Breast epithelium (tissue), 4 donors: Measurements from ENCODE around the gene BRICD5. TPM values are rescaled to one million over a fixed set of nuclear protein-coding genes. Genes with fewer than 3 reads are reported as not detected.

Experiments
- DNase-seq, 2 donors: peaks; one replicate each; pipeline ENCODE4 v3.0.0-alpha.2; 2019; ENCODE audit warnings: low spot score in 2 of 2
- H3K27ac ChIP-seq, 2 donors: fragments of 200-600 bp; sonication (generic) in 1 of 2; one replicate each; pipeline ENCODE4 v1.5.1; 2016 to 2019; ENCODE audit warnings: mild to moderate bottlenecking in 1 of 2
- H3K27me3 ChIP-seq, 2 donors: fragments of 200-600 bp; sonication (generic) in 1 of 2; one replicate each; pipeline versions ENCODE4 v1.5.1 to v1.6.0; 2017 to 2019; ENCODE audit warnings: control low read depth in 1 of 2, mild to moderate bottlenecking in 1 of 2
- H3K36me3 ChIP-seq: fragments of 200-600 bp; one replicate; pipeline ENCODE4 v1.5.1; 2019
- H3K4me1 ChIP-seq, 2 donors: fragments of 200-600 bp; sonication (generic); one replicate each; pipeline ENCODE4 v1.5.1; 2016 to 2019; ENCODE audit warnings: control low read depth in 1 of 2
- H3K4me3 ChIP-seq, 3 donors: fragments of 200-600 bp; sonication (generic); 1 replicate in 2 of 3; 2 replicates in 1 of 3; pipeline ENCODE4 v1.5.1; 2016 to 2019; ENCODE audit warnings: mild to moderate bottlenecking in 3 of 3, moderate library complexity in 2 of 3
- H3K9me3 ChIP-seq, 2 donors: fragments of 200-600 bp; sonication (generic) in 1 of 2; one replicate each; pipeline ENCODE4 v1.5.1; 2016 to 2019; ENCODE audit warnings: control low read depth in 1 of 2
- CTCF ChIP-seq, 3 donors: fragments of 450-650 bp; IDR thresholded peaks; one replicate each; pipeline ENCODE4 v1.5.1; 2016 to 2017; ENCODE audit warnings: antibody characterized with exemption in 3 of 3, mild to moderate bottlenecking in 3 of 3, moderate library complexity in 3 of 3
- POLR2A ChIP-seq: fragments of 450-650 bp; IDR thresholded peaks from one replicate; pipeline ENCODE4 v1.6.1; 2016; ENCODE audit warnings: antibody characterized with exemption, mild to moderate bottlenecking, moderate library complexity
- POLR2AphosphoS5 ChIP-seq, 3 donors: sonication (generic); formaldehyde crosslinking; IDR thresholded peaks; one replicate each; pipeline ENCODE4 v1.6.1; 2017; ENCODE audit warnings: antibody characterized with exemption in 3 of 3
- intact Hi-C: fragments of 100-400 bp; cut with DNase I; formaldehyde crosslinking; loops from one replicate; pipeline ENCODE4 v1.15.1; 2023; ENCODE audit warnings: low total_unique reads
- total RNA-seq, 3 donors: library from RNA; depleted of rRNA; stranded (reverse); fragments of >200 nt; gene quantifications; one replicate each; pipeline ENCODE4 v1.1.0, GENCODE V29; 2016

The BRICD5 gene
- total RNA-seq, 3 donors from 2014 or later = 1.4 to 7.5 (median 5.9) TPM

GRCh38 chr16:2188395-2188794, 22.3 kb downstream of the BRICD5 start:
- no peaks in the 10 kb centered on the region for H3K4me1 ChIP-seq
- H3K4me3 ChIP-seq = no peak overlapping the region
- TF ChIP-seq POLR2AphosphoS5 (IDR thresholded peaks at IDR 0.05) (no peak), CTCF (IDR thresholded peaks at IDR 0.05) (no peak), POLR2A (no peak)

GRCh38 chr16:2187212-2187611, 23.5 kb downstream of the BRICD5 start:
- TF ChIP-seq POLR2AphosphoS5 (IDR thresholded peaks at IDR 0.05) (no peak), CTCF (IDR thresholded peaks at IDR 0.05) (no peak), POLR2A (no peak)
- intact Hi-C loops = no loop called here
- Histone ChIP-seq H3K4me3 (no peak overlapping the region), H3K9me3 (no peaks in the 10 kb centered on the region), H3K27me3 (no peaks in the 10 kb centered on the region), H3K4me1 (no peaks in the 10 kb centered on the region), H3K27ac (no peak overlapping the region), H3K36me3 (no peaks in the 10 kb centered on the region)
- no peak for DNase-seq

More at GRCh38 chr16:2188395-2188794, 22.3 kb downstream of the BRICD5 start:
- intact Hi-C loops = no loop called here
- H3K36me3 ChIP-seq = no peaks in the 10 kb centered on the region
- H3K27ac ChIP-seq = no peak overlapping the region
- no peak for DNase-seq
- no peaks in the 10 kb centered on the region for H3K9me3 ChIP-seq
- H3K27me3 ChIP-seq = no peaks in the 10 kb centered on the region

GRCh38 chr16:2186505-2186904, 24.2 kb downstream of the BRICD5 start:
- intact Hi-C loops = no loop called here
- DNase-seq = no peak
- Histone ChIP-seq H3K27ac (no peak overlapping the region), H3K27me3 (no peaks in the 10 kb centered on the region), H3K9me3 (no peaks in the 10 kb centered on the region), H3K4me3 (no peak overlapping the region), H3K4me1 (no peaks in the 10 kb centered on the region), H3K36me3 (no peaks in the 10 kb centered on the region)
- TF ChIP-seq POLR2A (no peak), POLR2AphosphoS5 (IDR thresholded peaks at IDR 0.05) (no peak), CTCF (IDR thresholded peaks at IDR 0.05) (no peak)

- Histone ChIP-seq H3K4me1 (no peaks in the 10 kb centered on the region), H3K4me3 (no peak overlapping the region), H3K36me3 (no peaks in the 10 kb centered on the region), H3K27me3 (no peaks in the 10 kb centered on the region), H3K9me3 (no peaks in the 10 kb centered on the region), H3K27ac (no peak overlapping the region)
- TF ChIP-seq CTCF (IDR thresholded peaks at IDR 0.05) = no peak
- no peak for DNase-seq
- intact Hi-C loops = no loop called here
Observed at GRCh38 chr16:2186064-2186463, 24.6 kb downstream of the BRICD5 start.

GRCh38 chr16:2184962-2185361, 25.7 kb downstream of the BRICD5 start:
- Histone ChIP-seq H3K27ac (no peak overlapping the region), H3K27me3 (no peaks in the 10 kb centered on the region), H3K4me3 (no peak overlapping the region), H3K36me3 (no peaks in the 10 kb centered on the region), H3K4me1 (no peaks in the 10 kb centered on the region), H3K9me3 (no peaks in the 10 kb centered on the region)
- no peak for TF ChIP-seq POLR2AphosphoS5 (IDR thresholded peaks at IDR 0.05)
- no peak for TF ChIP-seq CTCF (IDR thresholded peaks at IDR 0.05)
- TF ChIP-seq POLR2A = no peak
- intact Hi-C loops = no loop called here
- DNase-seq = no peak
